OCI-LY3 (cell line): ENCODE data around the gene NPEPL1.

Source experiments
- H2AFZ ChIP-seq: fragments of 200-600, 300-600 bp; shearing (Covaris generic); 2 replicates; pipeline ENCODE4 v1.6.0; 2014; ENCODE audit warnings: antibody characterized with exemption, low read depth, low read length
- H3K27ac ChIP-seq: fragments of 200-600, 300-600 bp; sonication (generic); 2 replicates; pipeline ENCODE4 v1.5.1; 2014; ENCODE audit warnings: mild to moderate bottlenecking, low read length, moderate library complexity, mixed read lengths
- H3K27me3 ChIP-seq: fragments of 200-600, 300-600 bp; sonication (generic); 2 replicates; pipeline ENCODE4 v1.6.1; 2014; ENCODE audit warnings: low read depth, low read length, mixed read lengths
- H3K36me3 ChIP-seq: fragments of 200-600, 300-600 bp; sonication (generic); replicated peaks from 2 replicates; pipeline ENCODE3; 2014; ENCODE audit warnings: low read depth, low read length, mixed read lengths
- H3K4me1 ChIP-seq: fragments of 300-600, 200-600 bp; sonication (generic); 2 replicates; pipeline ENCODE4 v1.6.1; 2014; ENCODE audit warnings: low read length, mixed read lengths
- H3K4me2 ChIP-seq: fragments of 200-600, 300-600 bp; sonication (generic); 2 replicates; pipeline ENCODE4 v1.6.1; 2014; ENCODE audit warnings: low read length, mixed read lengths
- H3K4me3 ChIP-seq: fragments of 300-600, 200-600 bp; sonication (generic); 2 replicates; pipeline ENCODE4 v1.5.1; 2014; ENCODE audit warnings: antibody characterized with exemption, mild to moderate bottlenecking, low read length, moderate library complexity
- H3K79me2 ChIP-seq: fragments of 300-600, 200-600 bp; shearing (Covaris generic); 2 replicates; pipeline ENCODE4 v1.6.1; 2014; ENCODE audit warnings: mild to moderate bottlenecking, low read length, mixed read lengths
- H3K9ac ChIP-seq: fragments of 300-600, 200-600 bp; shearing (Covaris generic); 2 replicates; pipeline ENCODE4 v1.6.0; 2014; ENCODE audit warnings: mild to moderate bottlenecking, low read length, moderate library complexity
- H3K9me3 ChIP-seq: fragments of 200-600, 300-600 bp; shearing (Covaris generic); 2 replicates; pipeline ENCODE4 v1.6.1; 2014; ENCODE audit warnings: low read length, mixed read lengths; ENCODE audit not compliant: insufficient read depth
- H4K20me1 ChIP-seq: fragments of 200-600, 300-600 bp; sonication (generic); 2 replicates; pipeline ENCODE4 v1.6.1; 2016; ENCODE audit warnings: low read length, mixed read lengths; ENCODE audit not compliant: insufficient read depth
- CTCF ChIP-seq: fragments of 200-600, 300-600 bp; sonication (generic); IDR thresholded peaks from 2 replicates; pipeline ENCODE4 v1.5.1; 2014; ENCODE audit warnings: antibody characterized with exemption, low read length, low read depth
- EZH2phosphoT487 ChIP-seq: fragments of 200-600 bp; shearing (Covaris generic); IDR thresholded peaks from 2 replicates; pipeline ENCODE4 v1.6.1; 2018; ENCODE audit warnings: antibody characterized with exemption, mixed run types, low read depth

The NPEPL1 gene

GRCh38 chr20:58697867-58698703, 5.5 kb downstream of the NPEPL1 start:
- peaks cover 8% of the 10 kb centered on the region for H3K4me1 ChIP-seq
- TF ChIP-seq CTCF, result no peak
- no peak for TF ChIP-seq EZH2phosphoT487
- peaks cover 9% of the 10 kb centered on the region for H3K79me2 ChIP-seq
- peaks cover 29% of the 10 kb centered on the region for H3K36me3 ChIP-seq
- no peaks in the 10 kb centered on the region for H3K9me3 ChIP-seq
- no peak overlapping the region for H2AFZ ChIP-seq
- H3K9ac ChIP-seq, result no peak overlapping the region
- H3K27me3 ChIP-seq, result no peaks in the 10 kb centered on the region
- no peak overlapping the region for H3K4me2 ChIP-seq
- H3K27ac ChIP-seq, result no peak overlapping the region
- no peaks in the 10 kb centered on the region for H4K20me1 ChIP-seq
- no peak overlapping the region for H3K4me3 ChIP-seq

- Histone ChIP-seq H4K20me1 (no peaks in the 10 kb centered on the region), H3K4me2 (no peak overlapping the region), H3K4me3 (no peak overlapping the region), H3K27me3 (no peaks in the 10 kb centered on the region), H3K9me3 (no peaks in the 10 kb centered on the region), H3K4me1 (peaks cover under 1% of the 10 kb centered on the region; the same call in 1 of the 2 replicates), H3K36me3 (peaks cover 35% of the 10 kb centered on the region), H3K79me2 (no peaks in the 10 kb centered on the region), H2AFZ (no peak overlapping the region), H3K9ac (no peak overlapping the region), H3K27ac (no peak overlapping the region)
- TF ChIP-seq CTCF, result no peak
- TF ChIP-seq EZH2phosphoT487, result no peak
Measured at GRCh38 chr20:58698741-58699622, 6.4 kb downstream of the NPEPL1 start.

- Histone ChIP-seq H3K36me3 (peaks cover 35% of the 10 kb centered on the region), H3K9me3 (no peaks in the 10 kb centered on the region), H3K4me3 (no peak overlapping the region), H4K20me1 (no peaks in the 10 kb centered on the region), H3K4me1 (no peaks in the 10 kb centered on the region), H3K4me2 (no peak overlapping the region), H3K27ac (no peak overlapping the region), H2AFZ (no peak overlapping the region), H3K79me2 (no peaks in the 10 kb centered on the region), H3K9ac (no peak overlapping the region), H3K27me3 (no peaks in the 10 kb centered on the region)
- TF ChIP-seq EZH2phosphoT487 (no peak), CTCF (no peak)
Measured at GRCh38 chr20:58699623-58700107, 7.1 kb downstream of the NPEPL1 start.
